ENCODE measurements around the gene FUT6. TPM values are rescaled to one million over a fixed set of nuclear protein-coding genes. Genes with fewer than 3 reads are reported as not detected.
A peak's percentile ranks its signal among the peaks of the same experiment; 100 is the strongest.

FUT6 gene
- total RNA-seq, 4 donors from 2014 or later, result 3.0 TPM; not detected in 3

DNA sequence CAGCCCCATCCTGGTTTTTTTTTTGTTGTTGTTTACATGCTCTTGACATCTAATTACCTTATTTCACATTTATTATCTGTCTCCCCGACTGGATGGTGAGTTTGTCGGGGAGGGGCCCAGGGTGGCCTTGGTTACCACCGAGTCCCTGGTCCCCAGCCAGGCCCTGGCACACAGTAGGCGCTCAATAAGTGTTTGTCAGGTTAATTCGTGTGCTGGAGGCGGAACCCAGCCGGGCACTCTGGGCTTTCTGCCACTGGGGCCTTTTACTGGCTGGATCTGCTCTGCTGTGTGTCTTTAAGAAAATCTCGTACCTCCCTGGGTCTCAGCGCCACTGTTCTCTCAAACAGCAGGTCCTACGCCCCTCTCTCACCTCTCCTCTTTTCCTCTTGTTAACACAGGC is 30.0 kb downstream of the FUT6 start:
- no peak overlapping the region for H3K4me3 ChIP-seq
- H3K27ac ChIP-seq, result no peak overlapping the region
- 63 to 79% methylated on average over 3 to 9 of the region's 10 CpGs for WGBS, 2 donors (ENCODE audit: low coverage in 1 of 2)
- peaks cover 0 to 17% (median 2%) of the 10 kb centered on the region in 3 donors for H3K4me1 ChIP-seq
- no peaks in the 10 kb centered on the region for H3K9me3 ChIP-seq
- ATAC-seq, result no peak
- H3K27me3 ChIP-seq, result peaks cover 3% of the 10 kb centered on the region
- peaks cover 0 to 10% of the 10 kb centered on the region in 2 donors for H3K36me3 ChIP-seq
- TF ChIP-seq POLR2A (IDR thresholded peaks at IDR 0.05) (no peak), POLR2AphosphoS5 (IDR thresholded peaks at IDR 0.05) (no peak), EP300 (IDR thresholded peaks at IDR 0.05) (no peak)
- TF ChIP-seq, protein P1, sequence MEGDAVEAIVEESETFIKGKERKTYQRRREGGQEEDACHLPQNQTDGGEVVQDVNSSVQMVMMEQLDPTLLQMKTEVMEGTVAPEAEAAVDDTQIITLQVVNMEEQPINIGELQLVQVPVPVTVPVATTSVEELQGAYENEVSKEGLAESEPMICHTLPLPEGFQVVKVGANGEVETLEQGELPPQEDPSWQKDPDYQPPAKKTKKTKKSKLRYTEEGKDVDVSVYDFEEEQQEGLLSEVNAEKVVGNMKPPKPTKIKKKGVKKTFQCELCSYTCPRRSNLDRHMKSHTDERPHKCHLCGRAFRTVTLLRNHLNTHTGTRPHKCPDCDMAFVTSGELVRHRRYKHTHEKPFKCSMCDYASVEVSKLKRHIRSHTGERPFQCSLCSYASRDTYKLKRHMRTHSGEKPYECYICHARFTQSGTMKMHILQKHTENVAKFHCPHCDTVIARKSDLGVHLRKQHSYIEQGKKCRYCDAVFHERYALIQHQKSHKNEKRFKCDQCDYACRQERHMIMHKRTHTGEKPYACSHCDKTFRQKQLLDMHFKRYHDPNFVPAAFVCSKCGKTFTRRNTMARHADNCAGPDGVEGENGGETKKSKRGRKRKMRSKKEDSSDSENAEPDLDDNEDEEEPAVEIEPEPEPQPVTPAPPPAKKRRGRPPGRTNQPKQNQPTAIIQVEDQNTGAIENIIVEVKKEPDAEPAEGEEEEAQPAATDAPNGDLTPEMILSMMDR (IDR thresholded peaks at IDR 0.05), result no peak

DNA sequence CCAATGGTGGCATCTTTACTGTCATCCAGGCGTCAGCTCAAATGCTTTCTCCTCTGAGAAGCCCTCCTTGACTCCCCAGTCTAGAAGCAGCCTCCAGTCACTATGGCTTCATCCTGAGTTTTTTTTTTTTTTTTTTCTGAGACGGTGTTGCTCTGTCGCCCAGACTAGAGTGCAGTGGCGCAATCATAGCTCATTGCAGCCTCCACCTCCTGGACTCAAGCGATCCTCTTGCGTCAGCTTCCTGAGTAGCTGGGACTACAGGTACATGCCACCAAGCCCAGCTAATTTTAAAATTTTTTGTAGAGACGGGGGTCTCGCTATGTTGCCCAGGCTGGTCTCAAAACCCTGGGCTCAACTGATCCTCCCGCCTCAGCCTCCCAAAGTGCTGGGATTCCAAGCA is 30.4 kb downstream of the FUT6 start:
- H3K27me3 ChIP-seq, result peaks cover 7% of the 10 kb centered on the region
- H3K4me1 ChIP-seq, result peaks cover 0 to 21% (median 4%) of the 10 kb centered on the region in 3 donors
- 81 to 95% methylated on average over 5 to 6 of the region's 9 CpGs for WGBS, 2 donors (ENCODE audit: low coverage in 1 of 2)
- H3K36me3 ChIP-seq, result peaks cover 0 to 10% of the 10 kb centered on the region in 2 donors
- no peak overlapping the region for H3K27ac ChIP-seq
- H3K4me3 ChIP-seq, result no peak overlapping the region
- no peaks in the 10 kb centered on the region for H3K9me3 ChIP-seq
- TF ChIP-seq, protein P1 (IDR thresholded peaks at IDR 0.05), result no peak
- no peak for TF ChIP-seq POLR2AphosphoS5 (IDR thresholded peaks at IDR 0.05)
- no peak for TF ChIP-seq EP300 (IDR thresholded peaks at IDR 0.05)
- no peak for TF ChIP-seq POLR2A (IDR thresholded peaks at IDR 0.05)
- ATAC-seq, result no peak

DNA sequence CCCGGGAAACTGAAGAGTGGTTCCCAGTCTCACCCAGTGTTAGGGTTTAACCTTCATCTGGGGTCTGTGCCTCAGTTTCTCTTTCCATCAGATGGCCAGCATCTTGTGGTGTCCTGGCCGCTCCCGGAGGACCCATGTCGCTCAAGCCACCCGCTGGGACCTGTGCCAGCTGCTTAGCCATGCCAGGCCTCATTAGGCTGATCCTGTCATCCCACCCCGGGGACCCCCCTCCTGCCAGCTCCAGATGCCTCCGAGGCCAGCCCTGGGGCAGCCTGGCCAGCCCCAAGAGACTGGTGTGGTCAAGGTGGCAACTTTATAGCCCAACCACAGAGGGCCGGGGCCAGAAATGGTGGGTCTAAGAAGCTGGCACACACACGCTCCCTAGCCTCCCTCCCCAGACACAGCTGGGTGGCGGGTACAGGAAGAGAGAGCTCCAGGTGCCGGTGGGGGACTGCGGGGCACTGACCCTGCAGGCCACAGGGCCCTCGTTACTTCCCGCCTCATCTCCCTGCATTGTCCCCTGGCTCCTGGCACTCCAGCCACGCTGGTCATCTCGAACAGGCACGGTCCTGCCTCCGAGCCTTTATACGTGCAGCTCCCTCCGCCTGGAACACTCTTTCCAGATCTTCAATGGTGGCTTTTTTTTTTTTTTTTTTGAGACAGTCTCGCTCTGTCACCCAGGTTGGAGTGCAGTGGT is 31.2 kb downstream of the FUT6 start:
- ATAC-seq, result no peak
- TF ChIP-seq EP300 (IDR thresholded peaks at IDR 0.05) (no peak), POLR2AphosphoS5 (IDR thresholded peaks at IDR 0.05) (no peak)
- TF ChIP-seq, protein P1 (IDR thresholded peaks at IDR 0.05), result no peak
- Histone ChIP-seq H3K27me3 (peaks cover 14% of the 10 kb centered on the region), H3K36me3 (peaks cover 0 to 10% of the 10 kb centered on the region in 2 donors), H3K27ac (no peak overlapping the region), H3K9me3 (no peaks in the 10 kb centered on the region), H3K4me3 (no peak overlapping the region), H3K4me1 (peaks cover 0 to 28% (median 10%) of the 10 kb centered on the region in 3 donors)
- 80 to 82% methylated on average over 1 to 11 of the region's 21 CpGs for WGBS, 2 donors (ENCODE audit: low coverage in 1 of 2)

DNA sequence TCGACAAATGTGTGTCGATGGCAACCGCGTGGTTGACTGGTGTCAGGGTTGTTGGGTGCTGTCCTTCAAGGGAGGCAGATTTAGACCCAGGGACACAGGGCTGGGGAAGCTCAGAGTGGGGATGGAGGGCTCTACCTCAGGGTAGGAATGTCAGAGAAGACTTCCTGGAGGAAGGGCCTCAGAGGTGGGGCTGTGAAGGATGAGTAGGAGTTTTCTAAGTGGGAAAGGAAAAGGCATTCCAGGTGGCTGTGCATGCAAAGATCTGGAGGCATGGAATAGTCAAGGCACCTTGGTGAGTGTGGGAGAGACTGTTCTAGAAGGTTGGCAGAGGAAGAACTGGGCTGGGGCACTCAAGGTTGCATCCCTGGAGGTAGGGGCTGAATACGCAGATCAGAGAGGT is 32.6 kb downstream of the FUT6 start:
- Histone ChIP-seq H3K9me3 (no peaks in the 10 kb centered on the region), H3K27ac (peak overlapping the region in 3 of 4 donors; percentile 90 to 96 (median 93)), H3K4me1 (peaks cover 0 to 34% (median 10%) of the 10 kb centered on the region in 3 donors), H3K4me3 (no peak overlapping the region), H3K27me3 (peaks cover 27% of the 10 kb centered on the region), H3K36me3 (peaks cover 0 to 10% of the 10 kb centered on the region in 2 donors)
- no peak for TF ChIP-seq EP300 (IDR thresholded peaks at IDR 0.05)
- no peak for TF ChIP-seq POLR2AphosphoS5 (IDR thresholded peaks at IDR 0.05)
- TF ChIP-seq POLR2A (IDR thresholded peaks at IDR 0.05), result no peak
- TF ChIP-seq, protein P1 (IDR thresholded peaks at IDR 0.05), result no peak
- ATAC-seq, result no peak
- WGBS, 2 donors (ENCODE audit: low coverage in 1 of 2), result 87 to 94% methylated on average over 3 to 5 of the region's 5 CpGs

DNA sequence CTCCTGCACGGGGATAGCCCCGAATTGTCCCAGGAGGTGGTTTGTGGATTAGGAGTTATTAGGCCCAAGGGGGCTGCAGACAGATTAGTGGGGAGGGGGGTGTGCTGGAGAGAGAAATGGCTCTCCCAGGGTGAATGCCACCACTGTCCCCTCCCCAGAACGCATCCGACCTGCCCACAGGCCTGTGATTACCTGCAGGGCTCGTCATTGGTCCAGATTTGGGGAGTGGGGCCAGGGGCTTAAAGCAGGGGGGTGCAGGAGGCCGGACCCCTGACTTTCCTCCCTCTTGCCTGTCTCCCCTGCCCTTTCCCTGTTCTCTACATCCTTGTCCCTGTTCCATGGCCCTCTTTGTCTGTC is 33.4 kb downstream of the FUT6 start:
- peaks cover 0 to 10% of the 10 kb centered on the region in 2 donors for H3K36me3 ChIP-seq
- H3K9me3 ChIP-seq, result no peaks in the 10 kb centered on the region
- TF ChIP-seq EP300 (IDR thresholded peaks at IDR 0.05) (no peak), POLR2A (IDR thresholded peaks at IDR 0.05) (no peak), POLR2AphosphoS5 (IDR thresholded peaks at IDR 0.05) (no peak)
- TF ChIP-seq, protein P1 (IDR thresholded peaks at IDR 0.05), result no peak
- ATAC-seq, result no peak
- H3K27me3 ChIP-seq, result peaks cover 35% of the 10 kb centered on the region
- H3K27ac ChIP-seq, result peak overlapping the region; percentile 12 to 96 (median 92)
- H3K4me1 ChIP-seq, result peaks cover 0 to 35% (median 10%) of the 10 kb centered on the region in 3 donors
- peak overlapping the region; percentile 68 to 76 for H3K4me3 ChIP-seq
- WGBS, 2 donors (ENCODE audit: low coverage in 1 of 2), result 42 to 67% methylated on average over 1 to 4 of the region's 6 CpGs
